HG02943 (cell line): ENCODE data around the gene HSH2D.
"Not testable (repeated sequence)": the region's sequence is repeated elsewhere in the genome, so short reads cannot be mapped to it uniquely, and the experiment has no call there.

Experiments used
- ATAC-seq: cut with Tn5 transposase; IDR thresholded peaks from one replicate; pipeline ENCODE4 v1.9.1; 2021; ENCODE audit warnings: mild to moderate bottlenecking, low read depth, moderate library complexity; ENCODE audit not compliant: unreplicated experiment

HSH2D gene

GRCh38 chr19:16143399-16144215 is at the start of gene HSH2D:
TSS of gene HSH2D (plus strand) at chr19:16143685. CDS start at chr19:16148751, 5,066 bp downstream.
- ATAC-seq: no peak

- no peak for ATAC-seq
Observed at GRCh38 chr19:16094360-16095070, 49.0 kb upstream of the HSH2D start.

GRCh38 chr19:16095071-16095571 is 48.4 kb upstream of the HSH2D start:
- no peak for ATAC-seq

GRCh38 chr19:16096280-16096855 is 47.1 kb upstream of the HSH2D start:
- no peak for ATAC-seq

- ATAC-seq: no peak
Observed at GRCh38 chr19:16098416-16098768, 45.1 kb upstream of the HSH2D start.

GRCh38 chr19:16098821-16099220 is 44.7 kb upstream of the HSH2D start:
- no peak for ATAC-seq

GRCh38 chr19:16099314-16099965 is 44.0 kb upstream of the HSH2D start:
- ATAC-seq: not testable (repeated sequence)

GRCh38 chr19:16100524-16100923 is 43.0 kb upstream of the HSH2D start:
- ATAC-seq: no peak

GRCh38 chr19:16104722-16105121 is 38.8 kb upstream of the HSH2D start:
- ATAC-seq: no peak

- ATAC-seq: no peak
Observed at GRCh38 chr19:16106121-16106520, 37.4 kb upstream of the HSH2D start.

- peak; percentile 89 for ATAC-seq
Observed at GRCh38 chr19:16111160-16111908, 32.2 kb upstream of the HSH2D start, which contains the start of gene RAB8A. TSS of gene RAB8A (plus strand) at chr19:16111889. CDS start at chr19:16111902, 13 bp downstream.

- no peak for ATAC-seq
Observed at GRCh38 chr19:16111909-16112752, 31.4 kb upstream of the HSH2D start.

GRCh38 chr19:16112778-16113177 is 30.7 kb upstream of the HSH2D start:
- ATAC-seq: no peak

- no peak for ATAC-seq
Observed at GRCh38 chr19:16113727-16114126, 29.8 kb upstream of the HSH2D start.

- no peak for ATAC-seq
Observed at GRCh38 chr19:16115301-16116039, 28.0 kb upstream of the HSH2D start.

- no peak for ATAC-seq
Observed at GRCh38 chr19:16116067-16116466, 27.4 kb upstream of the HSH2D start.

- no peak for ATAC-seq
Observed at GRCh38 chr19:16117594-16118033, 25.9 kb upstream of the HSH2D start.

GRCh38 chr19:16118489-16119033 is 24.9 kb upstream of the HSH2D start:
- ATAC-seq: peak; percentile 70
